Ecto neural progenitor cell (in vitro differentiated cells): ENCODE measurements around the gene SMS.

Source experiments
- DNase-seq: peaks from one replicate; pipeline ENCODE4 v3.0.0-alpha.2; 2018; ENCODE audit warnings: low spot score

Gene SMS

DNA sequence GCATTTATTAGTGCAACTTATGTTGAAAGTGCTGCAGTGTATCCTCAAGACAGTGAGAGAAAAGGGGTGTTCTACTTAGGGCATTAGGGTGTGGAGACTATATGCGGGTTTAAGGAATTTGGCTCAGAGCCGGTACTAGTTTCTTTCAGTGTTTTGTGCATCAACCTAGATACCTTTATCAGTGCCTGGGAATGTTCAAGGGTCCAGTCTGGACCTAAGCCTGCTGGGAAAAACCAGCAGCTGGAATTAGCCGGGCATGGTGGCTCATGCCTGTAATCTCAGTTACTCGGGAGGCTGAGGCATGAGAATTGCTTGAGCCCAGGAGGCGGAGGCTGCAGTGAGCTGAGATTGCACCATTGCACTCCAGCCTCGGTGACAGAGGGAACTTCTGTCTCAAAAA, 99.0 kb downstream of the SMS start:
- DNase-seq, result no peak

DNA sequence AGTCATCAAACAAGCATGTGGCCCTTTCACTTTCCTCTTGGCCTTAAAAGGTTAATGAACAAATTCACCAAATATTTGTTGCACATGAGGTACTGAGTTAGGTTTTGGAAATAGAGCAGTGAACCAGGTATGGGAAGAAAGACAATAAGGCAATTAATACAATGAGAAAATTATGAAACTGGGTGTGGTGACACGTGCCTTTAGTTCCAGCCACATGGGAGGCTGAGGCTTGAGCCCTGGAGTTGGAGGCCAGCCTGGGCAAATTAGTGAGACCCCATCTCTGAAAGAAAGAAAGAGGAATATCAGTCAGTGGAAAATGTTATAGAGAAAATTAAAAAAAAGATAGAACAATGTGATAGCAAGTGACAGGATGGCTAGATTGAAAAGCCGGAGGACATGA, 99.7 kb downstream of the SMS start:
- no peak for DNase-seq

DNA sequence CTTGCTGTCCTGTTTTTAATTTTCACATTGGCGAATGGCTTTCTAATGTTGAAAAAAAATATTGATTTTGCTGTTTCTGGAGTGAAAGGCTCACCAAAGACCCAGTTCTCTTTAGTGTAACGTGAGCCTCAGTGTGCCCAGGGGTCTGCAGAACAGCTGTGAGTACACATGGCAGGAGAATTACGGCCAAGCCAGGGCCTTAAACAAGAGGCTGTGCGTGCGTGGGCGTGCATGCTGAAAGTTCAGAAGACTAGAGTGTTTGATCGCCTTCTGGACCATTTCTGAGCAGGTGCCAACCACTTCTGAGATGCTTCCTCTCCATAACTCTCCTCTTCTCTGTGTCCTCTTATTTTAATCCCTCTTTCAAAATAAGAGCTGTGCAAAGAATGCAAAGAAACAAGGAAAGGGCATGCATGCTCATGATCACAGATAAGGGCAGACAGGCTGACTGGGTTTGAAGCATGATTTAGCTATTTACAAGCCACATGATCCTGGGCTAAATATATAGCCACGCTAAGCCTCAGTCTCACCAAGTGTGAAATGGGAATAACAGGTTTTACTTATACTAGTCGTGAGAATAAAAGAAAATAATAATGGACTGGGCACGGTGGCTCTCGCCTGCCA, 101.5 kb downstream of the SMS start:
- DNase-seq, result no peak

DNA sequence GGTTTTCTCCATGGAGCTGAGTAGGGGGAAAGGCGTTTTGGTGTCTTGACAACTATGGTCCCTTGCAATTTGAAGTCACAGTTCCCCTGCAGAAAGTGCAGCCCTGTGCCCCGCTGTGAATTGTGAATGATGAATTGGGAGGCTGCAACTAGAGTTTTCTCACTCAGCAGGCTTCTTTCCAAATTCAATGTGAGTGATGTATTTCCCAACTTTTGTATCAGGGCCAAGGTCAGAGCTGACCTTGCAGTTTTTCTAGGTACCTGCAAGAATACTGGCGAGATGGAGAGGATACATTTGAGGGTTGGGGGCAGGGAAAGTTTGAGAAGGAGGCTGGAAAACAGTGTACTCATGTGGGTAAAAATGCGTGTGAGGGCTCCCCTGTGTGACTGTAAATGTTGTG, 103.4 kb downstream of the SMS start:
- DNase-seq, result no peak
